GM21515 (cell line): Measurements from ENCODE around the gene BBS9.

Source experiments
- ATAC-seq: cut with Tn5 transposase; IDR thresholded peaks from one replicate; pipeline ENCODE4 v1.9.1; 2021; ENCODE audit not compliant: unreplicated experiment

Gene BBS9

DNA sequence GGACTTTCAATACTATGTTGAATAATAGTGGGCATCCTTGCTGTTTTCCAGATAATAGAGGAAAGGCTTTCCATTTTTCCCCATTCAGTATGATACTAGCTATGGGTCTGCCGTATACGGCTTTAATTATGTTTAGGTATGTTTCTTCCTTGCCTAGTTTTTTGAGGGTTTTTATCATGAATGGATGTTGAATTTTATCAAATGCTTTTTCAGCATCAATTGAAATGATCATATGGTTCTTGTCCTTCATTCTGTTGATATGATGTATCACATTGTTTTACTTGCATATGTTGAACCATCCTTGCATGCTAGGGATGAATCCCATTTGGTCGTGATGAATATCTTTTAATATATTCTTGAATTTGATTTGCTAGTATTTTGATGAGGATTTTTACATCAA lies 11.0 kb upstream of the BBS9 start:
- no peak for ATAC-seq

DNA sequence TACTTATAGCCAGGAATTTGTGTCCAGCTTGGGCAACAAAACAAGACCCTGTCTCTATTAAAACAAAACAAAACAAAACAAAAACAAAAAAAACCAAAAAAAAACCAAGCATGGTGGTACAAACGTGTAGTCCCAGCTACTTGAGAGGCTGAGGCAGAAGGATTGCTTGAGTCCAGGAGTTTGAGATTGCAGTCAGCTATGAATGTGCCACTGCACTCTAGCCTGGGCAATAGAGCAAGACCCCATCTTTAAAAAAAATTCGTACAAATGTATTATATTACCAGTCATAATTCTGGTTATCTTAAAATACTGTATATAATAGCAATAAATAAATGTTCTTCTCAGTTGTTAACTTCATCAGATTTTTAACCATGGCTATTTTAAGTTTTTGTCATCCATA lies 2.3 kb upstream of the BBS9 start:
- no peak for ATAC-seq

- no peak for ATAC-seq
Observed at GRCh38 chr7:33128631-33128989, 754 bp upstream of the BBS9 start.

DNA sequence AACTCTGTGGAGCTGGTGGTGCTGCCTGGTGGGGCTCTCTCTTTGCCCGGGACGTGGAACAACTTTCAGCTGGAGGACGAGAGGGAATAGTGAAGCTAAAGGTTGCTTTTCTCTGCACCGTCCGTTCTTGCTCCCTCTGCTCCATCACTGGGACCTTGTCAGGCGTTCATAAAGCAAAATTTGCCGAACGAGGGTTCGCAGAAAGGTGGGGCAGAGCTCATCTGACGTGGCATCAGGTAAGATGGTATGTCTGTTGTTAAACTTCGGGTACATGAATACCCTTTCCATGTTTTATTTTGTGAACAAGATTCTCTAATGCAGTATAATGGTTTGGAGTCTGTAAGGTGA lies 416 bp downstream of the BBS9 start:
- ATAC-seq = no peak

GRCh38 chr7:33130184-33130583 lies 820 bp downstream of the BBS9 start:
- ATAC-seq = no peak

DNA sequence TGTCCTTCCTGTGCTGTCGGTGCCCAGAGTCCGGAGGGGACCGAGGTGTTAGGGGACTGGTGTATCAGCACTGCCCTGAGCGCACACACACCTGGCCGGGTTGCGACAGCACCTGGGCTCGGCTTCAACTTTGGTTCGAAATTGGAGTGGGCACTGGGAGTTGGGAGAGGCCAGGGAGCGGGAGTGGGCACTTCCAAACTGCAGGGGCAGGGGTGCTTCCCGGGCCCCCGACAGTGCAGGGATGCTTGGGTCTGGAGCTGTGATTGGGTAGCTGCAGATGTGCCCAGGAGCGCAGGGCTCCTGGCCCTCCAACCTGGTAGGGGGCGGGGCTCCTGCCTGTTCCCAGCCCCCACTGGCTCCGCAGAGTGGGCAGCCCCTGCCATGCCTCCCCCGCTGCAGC lies 7.7 kb downstream of the BBS9 start:
- ATAC-seq = no peak

DNA sequence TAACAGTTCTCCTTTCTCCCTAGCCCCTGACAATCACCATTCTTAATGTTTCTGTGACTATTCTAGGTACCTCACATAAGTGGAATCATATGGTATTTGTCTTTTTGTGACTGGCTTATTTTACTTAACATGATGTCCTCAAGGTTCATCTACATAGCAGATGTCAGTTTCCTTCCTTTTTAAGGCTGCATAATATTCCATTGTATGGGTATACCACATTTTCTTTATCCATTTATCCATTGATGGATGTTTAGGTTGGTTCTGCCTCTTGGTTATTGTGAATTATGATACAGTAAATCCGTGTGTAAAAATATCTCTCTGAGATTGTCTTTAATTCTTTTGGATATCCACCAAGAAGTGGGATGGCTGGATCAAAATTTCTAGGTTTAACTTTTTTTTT lies 13.2 kb downstream of the BBS9 start:
- ATAC-seq = no peak

DNA sequence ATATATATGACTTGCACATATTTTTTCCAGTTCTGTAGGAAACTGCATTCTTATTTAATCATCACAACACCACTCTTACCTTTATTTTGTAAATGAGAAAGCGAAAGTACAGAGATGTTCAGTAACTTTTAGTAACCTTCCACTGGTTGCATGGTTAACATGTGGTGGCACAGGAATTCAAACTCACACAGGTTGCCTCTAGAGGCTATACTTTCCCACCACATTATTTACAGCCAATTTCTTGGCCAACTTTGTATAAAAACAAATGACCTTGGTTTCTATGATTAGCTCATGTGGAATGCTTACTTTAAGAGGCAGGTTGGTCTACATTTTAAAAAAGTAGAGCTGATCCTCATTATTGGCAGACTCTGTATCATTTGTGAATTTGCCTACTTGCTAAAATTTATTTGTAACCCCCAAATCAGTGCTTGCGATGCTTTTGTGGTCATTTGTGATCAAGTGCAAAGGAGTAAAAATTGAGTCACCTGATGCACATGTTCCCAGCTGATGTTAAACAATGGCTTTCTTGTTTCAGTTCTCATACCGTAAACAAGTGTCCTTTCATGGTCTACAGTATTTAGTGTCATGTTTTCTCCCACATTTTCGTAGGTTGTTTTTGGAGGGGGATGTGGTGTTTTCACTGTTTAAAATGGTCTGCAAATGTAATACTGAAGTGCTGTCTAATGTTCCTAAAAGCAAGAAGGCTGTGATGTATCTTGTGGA lies 14.8 kb downstream of the BBS9 start:
- ATAC-seq = peak; percentile 73

DNA sequence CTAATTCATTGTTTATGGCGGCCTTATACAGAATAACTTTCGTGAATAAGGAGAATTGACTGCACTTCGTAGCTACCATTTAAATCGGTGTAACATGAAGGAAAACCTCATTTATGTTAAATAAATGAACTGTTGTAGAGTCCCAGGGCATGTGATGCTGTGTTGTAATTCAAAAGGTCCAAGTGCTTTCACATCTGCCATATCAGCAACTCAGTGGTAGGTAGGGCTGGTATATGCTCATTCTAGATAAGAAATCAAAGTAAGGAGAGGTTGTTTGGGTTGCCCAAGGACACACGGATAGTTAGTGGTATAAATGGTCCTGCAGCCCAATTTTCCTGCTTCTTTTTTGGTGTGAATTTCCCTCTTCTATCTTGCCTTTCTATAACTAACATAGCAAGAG lies 15.8 kb downstream of the BBS9 start:
- ATAC-seq = no peak

GRCh38 chr7:33152087-33152486 lies 22.7 kb downstream of the BBS9 start:
- ATAC-seq = no peak

- ATAC-seq = no peak
Observed at GRCh38 chr7:33155811-33156210, 26.4 kb downstream of the BBS9 start.

DNA sequence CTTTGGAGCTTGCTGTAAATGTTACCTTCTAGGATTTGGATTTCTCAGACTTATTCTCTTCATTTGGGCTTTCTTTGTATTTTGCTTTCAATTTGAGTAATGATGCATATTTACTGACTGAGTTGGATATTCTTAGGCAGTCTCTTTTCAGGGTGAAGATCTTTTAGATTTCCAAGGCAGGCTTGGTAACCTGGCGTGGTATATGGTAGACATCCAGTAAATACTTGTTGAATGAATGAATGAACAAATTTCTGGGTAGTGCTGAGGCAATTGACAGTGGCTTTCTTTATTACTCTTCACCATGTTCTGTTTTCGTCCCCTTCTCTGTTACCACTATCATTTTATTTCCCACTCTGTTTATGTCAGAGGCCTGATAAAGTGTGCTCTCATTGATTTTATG lies 27.1 kb downstream of the BBS9 start:
- no peak for ATAC-seq

DNA sequence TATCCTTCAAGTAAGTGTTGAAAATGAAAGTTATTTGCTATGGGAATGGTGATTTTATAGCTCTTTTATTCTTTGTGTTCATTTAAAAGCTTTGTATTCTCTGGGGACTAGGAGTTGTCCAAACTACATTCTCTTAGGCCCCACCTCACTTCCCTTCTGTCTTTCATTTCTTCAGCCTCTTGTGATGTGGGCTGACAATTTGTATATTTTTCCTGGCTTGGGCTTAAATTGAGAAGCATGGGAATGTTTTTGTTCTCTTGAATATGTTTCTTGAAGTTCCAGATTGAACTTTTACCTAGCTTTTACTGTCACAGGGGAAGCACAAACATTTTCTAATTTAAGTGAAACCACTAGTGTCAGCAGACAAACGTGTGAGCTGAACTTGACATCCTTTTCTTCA lies 27.9 kb downstream of the BBS9 start:
- no peak for ATAC-seq

GRCh38 chr7:33157781-33158180 lies 28.4 kb downstream of the BBS9 start:
- ATAC-seq = no peak

DNA sequence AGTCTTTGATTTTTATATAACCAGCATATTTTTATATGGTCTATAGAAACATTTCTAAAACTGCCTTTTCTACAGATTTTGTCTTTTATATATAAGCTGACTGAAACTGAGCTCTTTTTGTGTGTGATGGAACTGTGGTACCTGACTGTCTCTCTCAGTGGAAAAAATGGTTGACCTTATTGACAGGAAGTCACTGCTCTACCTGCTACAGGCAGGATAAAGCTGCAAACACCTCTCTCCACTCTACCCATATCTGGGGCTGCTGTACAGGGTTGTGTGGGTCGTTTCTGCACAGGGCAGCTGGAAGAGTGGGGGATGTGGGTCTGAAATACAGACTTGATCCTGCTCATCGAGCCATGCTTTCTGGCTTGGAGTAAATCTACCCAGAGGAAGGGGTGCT lies 48.5 kb downstream of the BBS9 start:
- ATAC-seq = no peak

GRCh38 chr7:33179519-33179918 lies 50.2 kb downstream of the BBS9 start:
- ATAC-seq = no peak

- no peak for ATAC-seq
Observed at GRCh38 chr7:33183504-33183903, 54.1 kb downstream of the BBS9 start.

- ATAC-seq = no peak
Observed at GRCh38 chr7:33184828-33185227, 55.5 kb downstream of the BBS9 start.

- ATAC-seq = peak; percentile 83
Observed at GRCh38 chr7:33185786-33186185, 56.4 kb downstream of the BBS9 start.

- no peak for ATAC-seq
Observed at GRCh38 chr7:33186192-33186591, 56.8 kb downstream of the BBS9 start.

- ATAC-seq = peak; percentile 22
Observed at GRCh38 chr7:33190688-33191304, 61.4 kb downstream of the BBS9 start.

GRCh38 chr7:33191340-33191739 lies 62.0 kb downstream of the BBS9 start:
- peak; percentile 82 for ATAC-seq

GRCh38 chr7:33192695-33193291 lies 63.4 kb downstream of the BBS9 start:
- no peak for ATAC-seq
